Right ventricle myocardium superior (tissue), 1 donor: ENCODE data around the gene TMEM50A. TPM values are rescaled to one million over a fixed set of nuclear protein-coding genes. Genes with fewer than 3 reads are reported as not detected.
"Not testable (repeated sequence)": the region's sequence is repeated elsewhere in the genome, so short reads cannot be mapped to it uniquely, and the experiment has no call there.

Experiments used
- ATAC-seq: fragments of 200-7000 bp; cut with Tn5 transposase; one replicate; pipeline ENCODE4 v1.9.1; 2020; ENCODE audit warnings: mild to moderate bottlenecking; ENCODE audit not compliant: poor library complexity
- DNase-seq: peaks from one replicate; pipeline ENCODE4 v3.0.0-alpha.2; 2020
- intact Hi-C: fragments of 100-400 bp; cut with DNase I; formaldehyde crosslinking; loops from one replicate; pipeline ENCODE4 v1.11.2; 2022
- total RNA-seq: library from RNA; stranded (reverse); fragmentation: NEBNext Ultra II Directional; extraction: Animal tissue kit (Norgen Biotek cat#: 25700); gene quantifications from one replicate; pipeline ENCODE4 v1.2.1, GENCODE V29; 2021
- donor health status: DM: no; HTN: yes; CAD: no; lungs with severe emphysema.

Gene TMEM50A
- total RNA-seq, 1 donor from 2014 or later, result 73.5 TPM

- peak; percentile 56 for ATAC-seq
- DNase-seq, intact Hi-C loops: not testable (repeated sequence)
These were observed 24.8 kb downstream of the TMEM50A start for GRCh38 chr1:25362634-25363559.

- DNase-seq, result no peak
- intact Hi-C loops, result no loop called here
These were observed 31.1 kb downstream of the TMEM50A start for GRCh38 chr1:25369241-25369640.

GRCh38 chr1:25369691-25370271 is 31.6 kb downstream of the TMEM50A start:
- intact Hi-C loops, ATAC-seq, DNase-seq: not testable (repeated sequence)

More at GRCh38 chr1:25369241-25369640, 31.1 kb downstream of the TMEM50A start:
- no peak for ATAC-seq

GRCh38 chr1:25371757-25372156 is 33.6 kb downstream of the TMEM50A start:
- intact Hi-C loops, ATAC-seq, DNase-seq: not testable (repeated sequence)

GRCh38 chr1:25378367-25378766 is 40.2 kb downstream of the TMEM50A start:
- intact Hi-C loops, ATAC-seq, DNase-seq: not testable (repeated sequence)

GRCh38 chr1:25382543-25382942 is 44.4 kb downstream of the TMEM50A start:
- ATAC-seq, DNase-seq, intact Hi-C loops: not testable (repeated sequence)

GRCh38 chr1:25383090-25383489 is 45.0 kb downstream of the TMEM50A start:
- intact Hi-C loops, DNase-seq, ATAC-seq: not testable (repeated sequence)

GRCh38 chr1:25383875-25384274 is 45.7 kb downstream of the TMEM50A start:
- DNase-seq, intact Hi-C loops, ATAC-seq: not testable (repeated sequence)

- ATAC-seq, intact Hi-C loops, DNase-seq: not testable (repeated sequence)
These were observed 49.0 kb downstream of the TMEM50A start for GRCh38 chr1:25387096-25387495.

GRCh38 chr1:25388691-25389090 is 50.6 kb downstream of the TMEM50A start:
- not testable (repeated sequence) for DNase-seq, ATAC-seq

GRCh38 chr1:25389721-25390120 is 51.6 kb downstream of the TMEM50A start:
- ATAC-seq, DNase-seq, intact Hi-C loops: not testable (repeated sequence)

More at GRCh38 chr1:25388691-25389090, 50.6 kb downstream of the TMEM50A start:
- intact Hi-C loops, result not testable (repeated sequence)

- intact Hi-C loops, result no loop called here
- DNase-seq, result no peak
- no peak for ATAC-seq
These were observed 54.7 kb downstream of the TMEM50A start for GRCh38 chr1:25392841-25393240.

- intact Hi-C loops, result not testable (repeated sequence)
- peak; percentile 66 for ATAC-seq
These were observed 59.4 kb downstream of the TMEM50A start for GRCh38 chr1:25397549-25397948.

GRCh38 chr1:25398079-25398478 is 59.9 kb downstream of the TMEM50A start:
- ATAC-seq, DNase-seq, intact Hi-C loops: not testable (repeated sequence)

More at GRCh38 chr1:25397549-25397948, 59.4 kb downstream of the TMEM50A start:
- DNase-seq, result not testable (repeated sequence)

GRCh38 chr1:25402947-25403803 is 65.0 kb downstream of the TMEM50A start:
- intact Hi-C loops, result loop anchor here (10.0 kb wide), 2 partner anchors 122 to 412 kb away; partner anchors contain the start of gene MTFR1L
- peak; percentile 83 for ATAC-seq
- DNase-seq, result not testable (repeated sequence)

GRCh38 chr1:25405731-25406305 is 67.7 kb downstream of the TMEM50A start:
- intact Hi-C loops, result loop anchor here (10.0 kb wide), 2 partner anchors 119 to 409 kb away; partner anchors contain the start of gene MTFR1L
- ATAC-seq, result not testable (repeated sequence)

GRCh38 chr1:25409641-25410427 is 71.7 kb downstream of the TMEM50A start:
- intact Hi-C loops, result loop anchor here (10.0 kb wide), 2 partner anchors 115 to 405 kb away; partner anchors contain the start of gene MTFR1L
- not testable (repeated sequence) for DNase-seq, ATAC-seq

More at GRCh38 chr1:25405731-25406305, 67.7 kb downstream of the TMEM50A start:
- not testable (repeated sequence) for DNase-seq
